Urothelium cell line (cell line): ENCODE data around the gene CUEDC1.
A peak's percentile ranks its signal among the peaks of the same experiment; 100 is the strongest.
"Not testable (repeated sequence)": the region's sequence is repeated elsewhere in the genome, so short reads cannot be mapped to it uniquely, and the experiment has no call there.

ENCODE experiments used
- DNase-seq: peaks from one replicate; pipeline ENCODE4 v3.0.0; 2011; ENCODE audit warnings: low spot score, mixed read lengths
- FAIRE-seq: peaks from 2 replicates; lab custom pipeline; 2011; peaks lifted over from hg19 to GRCh38; lab: Jason Lieb, UNC

Gene CUEDC1

DNA sequence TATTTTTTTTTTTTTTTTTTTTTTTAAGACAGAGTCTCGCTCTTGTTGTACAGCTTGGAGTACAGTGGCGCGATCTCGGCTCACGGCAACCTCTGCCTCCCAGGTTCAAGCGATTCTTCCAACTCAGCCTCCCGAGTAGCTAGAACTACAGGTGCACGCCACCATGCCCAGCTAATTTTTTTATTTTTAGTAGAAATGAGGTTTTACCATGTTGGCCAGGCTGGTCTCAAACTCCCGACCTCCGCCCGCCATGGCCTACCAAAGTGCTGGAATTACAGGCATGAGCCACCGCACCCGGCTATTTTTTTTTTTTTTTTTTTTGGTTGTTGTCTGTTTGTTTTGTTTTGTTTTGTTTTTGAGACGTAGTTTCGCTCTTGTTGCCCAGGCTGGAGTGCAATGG lies 3.2 kb upstream of the CUEDC1 start:
- DNase-seq, FAIRE-seq: not testable (repeated sequence)

DNA sequence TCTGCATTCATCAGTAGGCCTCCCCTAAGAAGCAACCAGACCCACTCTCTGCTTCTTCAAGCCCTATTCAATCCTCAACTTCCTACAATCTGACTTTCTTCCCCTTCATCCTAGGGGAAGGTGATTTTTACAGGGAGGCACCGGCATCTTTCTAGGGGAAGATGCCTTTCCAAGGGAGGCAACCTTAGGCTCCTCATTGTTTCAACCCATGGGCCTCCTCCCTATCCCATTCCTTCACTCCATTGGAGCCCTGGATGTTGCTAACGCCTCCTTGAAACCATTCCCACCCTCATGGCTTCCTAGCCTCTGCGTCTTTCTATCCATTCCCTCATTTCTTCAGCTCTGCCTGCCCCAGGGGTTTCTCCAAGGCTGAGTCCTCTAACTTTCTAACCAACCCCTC lies 2.7 kb upstream of the CUEDC1 start:
- no peak for FAIRE-seq

DNA sequence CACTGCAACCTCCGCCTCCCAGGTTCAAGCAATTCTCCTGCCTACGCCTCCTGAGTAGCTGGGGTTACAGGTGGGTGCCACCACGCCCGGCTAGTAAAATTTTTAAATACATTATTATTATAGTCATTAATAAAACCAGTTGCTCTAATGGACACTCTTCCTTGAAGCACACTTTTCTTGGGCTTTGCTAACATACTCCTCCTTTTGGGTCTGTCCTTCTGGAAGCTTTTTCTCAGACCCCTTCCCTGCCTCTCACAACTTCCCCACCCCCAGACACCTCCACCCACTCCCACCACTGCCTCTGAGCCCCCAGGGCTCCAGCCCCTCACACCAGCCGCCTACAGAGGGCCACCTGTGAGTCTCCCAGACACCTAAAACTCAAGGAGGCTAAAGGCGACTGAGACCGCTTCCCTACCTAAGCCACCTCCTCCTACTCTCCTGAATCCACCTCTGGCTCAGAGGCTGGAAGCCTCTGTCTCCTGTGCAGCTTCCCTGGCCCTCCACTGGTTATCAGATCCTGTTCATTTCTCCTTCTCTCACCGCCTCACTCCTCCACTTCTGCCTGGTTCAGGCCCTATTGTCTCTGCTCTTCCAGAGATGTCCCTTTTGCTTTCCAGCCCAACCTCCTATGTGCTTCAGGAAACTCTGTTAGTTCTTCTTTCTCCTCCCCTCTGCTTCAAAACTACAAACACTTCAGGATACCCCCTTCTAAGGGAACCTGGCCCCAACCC lies 2.1 kb upstream of the CUEDC1 start:
- DNase-seq (no peak), FAIRE-seq (no peak)

More for the DNA sequence above, 2.7 kb upstream of the CUEDC1 start:
- no peak for DNase-seq

DNA sequence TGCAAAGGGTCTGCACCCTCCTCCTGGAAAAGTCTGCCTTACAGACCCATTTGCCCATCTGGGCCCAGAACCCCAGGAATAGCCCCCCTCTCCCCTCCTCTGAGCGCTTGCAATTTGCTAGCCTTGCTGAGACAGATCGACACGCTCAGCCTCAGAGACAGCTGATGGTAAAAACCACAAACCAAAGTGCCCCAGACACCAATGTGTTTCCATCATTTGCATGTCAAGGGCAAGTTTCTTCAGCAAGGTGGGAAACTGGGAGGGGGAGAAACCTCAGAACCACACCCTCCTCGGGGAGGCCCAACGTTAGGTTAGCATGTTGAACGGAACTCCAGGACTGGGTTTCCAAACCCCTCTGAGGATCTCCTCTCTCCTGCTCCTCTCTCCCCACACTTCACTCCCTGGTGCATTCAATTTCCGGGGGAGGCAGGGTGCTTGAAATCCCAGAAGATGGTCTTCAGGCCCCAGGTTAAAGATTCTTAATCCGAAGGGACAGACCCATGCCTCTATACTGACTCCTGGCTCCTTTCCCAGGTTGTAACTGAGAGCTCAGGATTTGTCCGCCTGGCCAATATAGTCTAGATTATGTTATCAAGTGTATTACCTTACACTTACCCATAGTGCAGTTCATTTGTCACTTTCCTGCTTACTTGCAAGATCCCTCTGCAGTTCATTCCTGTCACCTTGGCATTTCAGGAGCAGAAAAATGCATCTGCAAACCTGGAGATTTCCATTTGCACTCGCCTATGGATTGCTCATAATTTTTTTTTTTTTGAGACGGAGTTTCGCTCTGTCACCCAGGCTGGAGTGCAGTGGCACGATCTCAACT lies 1.3 kb upstream of the CUEDC1 start:
- FAIRE-seq (no peak), DNase-seq (no peak)

DNA sequence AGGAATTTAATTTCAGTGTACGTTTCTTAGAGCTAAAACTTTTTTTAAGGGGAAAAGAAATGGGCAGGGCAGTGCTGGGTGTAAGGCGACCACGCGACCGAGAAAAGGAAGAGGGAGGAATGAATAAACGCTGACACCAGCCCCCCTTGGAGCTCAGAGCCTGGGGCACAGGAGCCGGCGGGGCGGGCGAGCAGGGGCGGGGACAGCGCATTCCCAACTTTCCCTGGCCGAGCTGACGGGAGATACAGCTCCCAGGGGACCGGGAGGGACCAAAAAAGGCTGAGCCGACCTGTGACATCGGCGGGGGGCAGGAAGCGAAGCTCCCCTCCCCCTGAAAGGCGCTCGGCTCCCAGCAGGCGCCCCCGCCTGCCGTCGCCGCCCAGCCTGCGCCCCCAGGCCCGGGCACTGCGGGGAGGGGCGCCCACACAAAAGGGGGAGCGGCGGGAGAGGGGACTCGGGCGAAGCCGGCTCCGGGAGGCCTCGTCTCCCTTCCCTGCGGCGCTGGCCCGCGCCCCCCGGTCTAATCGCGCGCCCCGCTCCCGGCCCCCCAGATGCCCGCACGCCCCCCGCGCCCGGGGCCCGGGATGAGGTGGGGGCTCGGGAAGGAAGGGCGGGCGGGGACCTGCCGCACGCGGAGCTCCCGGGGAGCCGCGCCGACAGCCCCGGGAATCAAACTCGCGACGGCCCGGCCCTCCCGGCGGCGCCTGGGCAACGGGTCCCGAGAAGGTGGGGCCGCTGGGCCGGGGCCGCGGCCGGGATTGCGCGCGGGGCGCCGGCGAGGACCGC lies 622 bp downstream of the CUEDC1 start:
- DNase-seq = peak; percentile 91
- peak; percentile 48 for FAIRE-seq

DNA sequence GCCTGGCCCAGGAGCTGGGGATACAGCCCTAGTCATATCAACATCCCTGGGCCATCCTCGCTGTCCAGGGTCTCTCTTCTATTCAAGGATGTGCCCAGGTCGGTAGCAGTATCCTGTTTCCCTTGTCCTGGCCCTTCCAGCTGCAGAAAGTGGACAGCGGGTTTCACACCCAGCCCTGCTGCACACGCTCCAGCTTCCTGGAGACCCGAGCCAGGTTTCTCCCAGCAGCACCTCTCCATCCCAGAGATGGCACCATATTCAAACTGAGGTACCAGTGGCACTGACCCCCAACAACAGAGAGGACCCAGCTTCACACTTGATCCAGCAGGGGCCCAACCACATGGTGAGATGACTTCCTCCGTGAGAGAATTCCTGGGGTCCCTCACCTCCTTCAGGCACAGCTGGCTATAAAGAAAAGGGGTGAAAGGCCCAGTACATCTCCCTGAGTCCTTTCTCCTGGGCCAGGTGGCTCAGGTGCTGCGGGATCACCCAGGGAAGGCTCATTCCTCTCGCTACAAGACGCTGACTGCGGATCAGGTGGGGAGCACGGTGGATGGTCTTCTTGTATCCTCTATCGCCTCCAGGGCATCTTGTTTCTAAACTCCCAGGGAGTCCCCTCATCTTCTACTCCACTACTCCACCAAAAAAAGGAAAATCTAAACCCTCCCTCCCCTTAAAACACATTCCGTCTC lies 1.4 kb downstream of the CUEDC1 start:
- FAIRE-seq = no peak
- DNase-seq = no peak

DNA sequence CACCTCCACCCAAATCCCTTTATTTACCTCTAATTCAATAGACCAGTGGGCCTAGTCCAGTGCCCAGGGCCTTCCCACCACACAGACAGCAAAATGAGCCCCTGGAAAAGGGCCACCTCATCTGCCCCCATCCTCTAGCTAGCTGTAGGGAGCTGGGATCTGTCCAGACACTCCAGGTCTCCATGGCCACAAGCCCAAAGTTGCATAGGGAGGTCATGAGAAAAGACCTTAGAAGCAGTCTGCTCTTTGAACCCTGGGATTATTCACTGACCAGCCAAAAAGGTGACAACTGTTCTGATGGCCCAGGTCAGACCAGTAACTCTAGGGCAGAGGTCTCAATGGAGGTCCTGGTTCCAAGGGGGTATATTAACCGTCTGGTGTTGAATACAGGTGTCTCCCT lies 2.0 kb downstream of the CUEDC1 start:
- DNase-seq (no peak), FAIRE-seq (no peak)

DNA sequence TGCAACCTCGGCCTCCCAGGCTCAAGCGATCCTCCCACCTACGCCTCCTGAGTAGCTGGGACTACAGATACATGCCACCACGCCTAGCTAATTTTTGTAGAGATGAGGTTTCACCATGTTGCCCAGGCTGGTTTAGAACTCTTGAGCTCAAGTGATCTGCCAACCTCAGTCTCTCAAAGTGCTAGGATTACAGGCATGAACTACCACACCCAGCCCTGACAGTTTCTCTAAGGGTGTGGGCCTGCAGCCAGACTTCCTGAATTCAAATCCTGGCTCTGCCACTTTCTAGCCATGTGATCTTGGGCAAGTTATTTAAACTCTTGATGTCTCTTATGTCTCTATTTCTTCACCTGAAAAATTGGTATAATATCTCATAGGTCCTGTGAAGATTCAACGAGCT lies 5.6 kb downstream of the CUEDC1 start:
- FAIRE-seq = no peak
- DNase-seq = no peak

DNA sequence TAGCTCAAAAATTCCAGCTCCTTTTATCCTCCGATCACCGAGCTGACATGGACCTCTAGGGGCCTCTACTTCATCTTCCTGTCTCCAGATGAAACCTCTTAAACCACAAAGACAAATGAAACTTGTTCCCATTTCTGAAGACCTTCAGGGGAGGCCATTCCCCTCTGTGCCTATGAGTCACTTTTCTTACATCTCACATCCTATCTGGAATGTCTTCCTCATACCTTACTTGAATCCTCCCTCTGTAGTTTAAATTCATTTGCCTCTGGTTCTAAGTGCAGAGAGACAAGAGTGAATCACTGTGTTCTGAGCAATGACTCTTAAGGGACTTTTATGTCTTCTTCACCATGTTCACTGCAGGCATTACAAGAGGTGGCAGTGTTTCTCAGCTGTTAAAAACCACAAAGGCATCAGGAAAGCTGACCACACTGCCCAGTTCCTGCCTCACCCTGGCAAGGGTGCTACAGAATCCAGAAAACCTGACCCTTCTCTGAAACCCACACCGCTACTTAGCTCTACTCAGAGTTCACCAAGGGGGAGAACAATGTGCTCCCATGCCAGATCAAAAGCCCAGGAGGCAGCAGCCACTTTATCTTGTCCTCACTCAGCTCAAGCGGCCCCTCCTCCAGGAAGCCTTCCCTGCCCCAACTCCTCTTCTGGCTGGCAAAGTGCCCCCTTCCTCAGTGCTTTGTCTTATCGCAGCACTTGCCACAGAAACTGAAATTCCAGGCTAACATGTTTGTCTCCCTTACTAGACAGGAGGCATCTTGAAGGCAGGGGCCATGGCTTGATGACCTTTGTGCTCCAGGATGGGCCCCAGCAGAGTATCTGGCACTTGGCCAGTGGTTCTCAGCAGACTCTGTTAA lies 6.4 kb downstream of the CUEDC1 start:
- DNase-seq (peak; percentile 96), FAIRE-seq (peak; percentile 83)

DNA sequence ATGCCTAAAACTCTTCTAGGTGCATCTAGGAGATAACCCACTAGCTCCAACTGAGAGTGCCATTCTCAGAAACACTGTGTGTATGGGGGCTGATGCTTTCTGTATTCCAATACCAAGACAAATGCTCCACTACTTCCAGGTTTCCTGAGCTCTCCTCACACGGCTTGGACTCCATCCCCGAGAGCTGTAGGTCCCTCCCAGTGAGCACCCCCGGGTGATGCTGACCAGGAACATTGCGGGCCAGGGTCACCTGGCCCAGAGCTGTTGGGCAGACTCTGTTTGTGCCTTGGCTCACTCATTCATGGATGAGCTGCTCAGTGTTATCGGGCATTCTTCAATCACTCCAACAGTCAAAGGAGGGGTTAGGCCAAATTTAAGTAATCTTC lies 7.0 kb downstream of the CUEDC1 start:
- peak; percentile 23 for FAIRE-seq
- DNase-seq = no peak

DNA sequence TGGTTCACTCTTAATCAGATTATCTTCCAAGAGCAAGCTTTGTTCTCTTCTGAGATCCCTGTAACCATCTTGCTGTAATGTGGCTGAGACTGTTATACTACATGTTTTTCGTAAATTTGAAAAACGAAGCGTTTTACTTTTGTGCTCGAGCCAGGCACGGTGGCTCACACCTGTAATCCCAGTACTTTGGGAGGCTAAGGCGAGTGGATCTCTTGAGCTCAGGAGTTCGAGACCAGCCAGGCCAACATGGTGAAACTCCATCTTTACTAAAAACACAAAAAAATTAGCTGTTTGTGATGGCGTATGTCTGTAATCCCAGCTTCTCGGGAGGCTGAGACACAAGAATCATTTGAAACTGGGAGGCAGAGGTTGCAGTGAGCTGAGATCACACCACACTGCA lies 7.8 kb downstream of the CUEDC1 start:
- FAIRE-seq (no peak), DNase-seq (no peak)

DNA sequence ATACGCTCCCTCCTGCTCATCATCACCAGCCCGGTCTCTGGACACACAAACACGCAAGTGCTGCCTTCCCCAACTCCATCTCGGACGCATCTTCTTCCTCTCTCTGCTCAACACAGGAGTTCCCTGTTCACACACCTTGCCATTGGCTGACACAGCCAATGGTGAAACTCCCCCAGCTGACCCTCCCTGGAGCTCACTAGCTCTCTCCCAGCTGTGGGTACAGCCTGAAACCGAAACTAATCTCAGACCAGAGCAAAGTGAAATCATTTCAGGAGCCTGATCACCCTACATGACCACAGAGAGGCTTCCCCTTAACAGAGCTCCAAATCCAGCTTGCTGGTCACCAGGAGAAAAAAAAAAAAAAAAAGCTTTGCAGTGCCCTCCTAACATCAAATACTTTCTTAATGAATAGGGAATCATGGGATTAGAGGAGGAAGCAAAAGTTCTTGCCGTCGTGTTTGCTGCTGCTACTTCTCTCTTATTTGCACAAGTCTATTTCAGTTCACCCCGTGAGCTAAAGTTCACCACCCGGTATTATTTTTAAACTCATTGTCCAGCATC lies 8.3 kb downstream of the CUEDC1 start:
- FAIRE-seq (no peak), DNase-seq (peak; percentile 52)

DNA sequence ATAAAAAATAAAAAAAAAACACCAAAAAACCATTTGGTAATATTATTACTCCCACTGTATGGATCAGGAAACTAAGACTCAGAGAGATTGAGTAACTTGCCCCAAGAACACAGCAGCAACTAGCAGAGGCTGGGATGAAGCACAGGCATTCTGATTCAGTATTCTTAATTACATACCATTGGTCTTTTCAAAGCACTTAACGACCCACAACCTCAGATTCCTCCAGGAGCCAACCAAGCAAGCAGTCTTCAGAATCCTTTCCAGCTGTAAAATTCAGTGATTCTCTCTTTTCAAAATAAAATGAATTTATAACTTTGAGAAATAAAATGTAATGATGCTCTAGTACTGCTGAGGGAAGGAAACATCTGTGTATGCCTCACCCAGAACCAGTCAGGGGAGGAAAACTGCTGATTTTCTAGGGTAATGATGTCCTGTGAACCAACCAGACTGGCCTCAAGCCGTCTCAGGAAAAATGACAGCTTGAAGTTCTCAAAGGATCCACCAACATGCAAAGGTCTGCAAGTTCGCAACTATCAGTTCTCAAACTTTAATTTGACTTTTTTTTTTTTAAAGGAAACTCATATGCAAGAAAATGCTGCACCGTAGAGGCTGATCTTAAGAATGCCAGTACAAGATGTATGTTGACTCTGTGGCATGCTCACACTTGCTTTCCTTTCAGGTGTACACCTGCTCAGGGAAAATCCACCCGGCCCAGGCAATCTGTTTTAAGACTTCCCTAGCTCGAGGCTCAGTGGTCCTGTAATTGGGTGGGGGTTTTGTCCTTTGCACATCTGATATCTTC lies 9.0 kb downstream of the CUEDC1 start:
- no peak for FAIRE-seq
- no peak for DNase-seq

DNA sequence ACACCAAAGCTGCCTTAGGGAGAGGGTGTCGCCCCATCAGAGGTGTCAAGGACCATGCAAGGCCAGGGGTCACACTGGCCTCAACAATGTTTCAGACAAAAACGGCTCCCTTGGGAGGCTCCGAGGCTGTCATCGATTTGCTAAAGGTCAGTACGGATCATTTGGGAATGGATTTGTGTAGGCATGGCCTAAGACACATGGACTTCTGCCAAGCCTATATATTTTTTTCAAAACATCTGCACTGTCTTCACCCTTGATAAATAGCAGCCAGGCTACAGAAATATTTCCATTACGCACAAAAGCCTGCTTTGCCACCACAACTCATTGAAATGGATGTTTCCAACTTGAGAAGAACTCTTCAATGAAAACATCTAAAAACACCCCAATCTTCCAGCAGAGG lies 10.3 kb downstream of the CUEDC1 start:
- no peak for DNase-seq
- no peak for FAIRE-seq

DNA sequence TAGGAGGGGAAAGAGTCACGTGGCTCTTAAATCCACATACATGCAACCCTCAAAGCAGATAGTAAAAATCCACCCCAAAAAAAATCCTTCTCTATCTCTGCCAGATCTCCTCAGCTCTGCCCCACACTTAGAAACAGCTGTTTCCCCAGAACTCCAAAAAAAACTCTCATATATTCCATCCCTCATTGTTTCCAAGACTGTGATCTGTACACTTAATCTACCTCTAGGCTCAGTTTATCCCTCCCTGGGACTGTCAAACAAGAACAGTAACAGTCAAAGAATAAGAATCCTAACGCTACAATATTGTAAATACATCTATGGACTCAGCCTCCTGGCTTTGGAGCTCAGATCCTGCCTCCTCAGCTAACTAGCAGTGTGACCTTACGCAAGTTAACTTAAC lies 11.6 kb downstream of the CUEDC1 start:
- DNase-seq (no peak), FAIRE-seq (no peak)

DNA sequence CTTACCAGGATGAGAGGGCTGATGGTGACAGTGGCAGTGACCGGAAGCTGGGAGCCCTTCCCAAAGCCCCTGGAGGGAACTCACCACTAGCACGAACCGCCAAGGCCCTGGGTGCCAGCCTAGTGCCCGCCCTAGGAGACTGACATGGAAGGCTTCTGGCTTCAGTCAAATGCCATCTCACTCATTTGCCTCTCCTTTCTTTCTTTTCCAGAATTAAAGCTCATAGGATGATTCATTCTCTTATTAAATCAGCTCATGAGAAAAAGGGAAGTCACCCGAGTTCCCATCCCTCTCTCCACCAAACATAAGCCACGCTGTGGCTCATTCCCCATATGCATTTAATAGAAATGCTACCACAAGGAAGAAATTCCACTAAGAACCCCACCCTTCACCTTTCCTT lies 12.1 kb downstream of the CUEDC1 start:
- FAIRE-seq = no peak
- DNase-seq = no peak

DNA sequence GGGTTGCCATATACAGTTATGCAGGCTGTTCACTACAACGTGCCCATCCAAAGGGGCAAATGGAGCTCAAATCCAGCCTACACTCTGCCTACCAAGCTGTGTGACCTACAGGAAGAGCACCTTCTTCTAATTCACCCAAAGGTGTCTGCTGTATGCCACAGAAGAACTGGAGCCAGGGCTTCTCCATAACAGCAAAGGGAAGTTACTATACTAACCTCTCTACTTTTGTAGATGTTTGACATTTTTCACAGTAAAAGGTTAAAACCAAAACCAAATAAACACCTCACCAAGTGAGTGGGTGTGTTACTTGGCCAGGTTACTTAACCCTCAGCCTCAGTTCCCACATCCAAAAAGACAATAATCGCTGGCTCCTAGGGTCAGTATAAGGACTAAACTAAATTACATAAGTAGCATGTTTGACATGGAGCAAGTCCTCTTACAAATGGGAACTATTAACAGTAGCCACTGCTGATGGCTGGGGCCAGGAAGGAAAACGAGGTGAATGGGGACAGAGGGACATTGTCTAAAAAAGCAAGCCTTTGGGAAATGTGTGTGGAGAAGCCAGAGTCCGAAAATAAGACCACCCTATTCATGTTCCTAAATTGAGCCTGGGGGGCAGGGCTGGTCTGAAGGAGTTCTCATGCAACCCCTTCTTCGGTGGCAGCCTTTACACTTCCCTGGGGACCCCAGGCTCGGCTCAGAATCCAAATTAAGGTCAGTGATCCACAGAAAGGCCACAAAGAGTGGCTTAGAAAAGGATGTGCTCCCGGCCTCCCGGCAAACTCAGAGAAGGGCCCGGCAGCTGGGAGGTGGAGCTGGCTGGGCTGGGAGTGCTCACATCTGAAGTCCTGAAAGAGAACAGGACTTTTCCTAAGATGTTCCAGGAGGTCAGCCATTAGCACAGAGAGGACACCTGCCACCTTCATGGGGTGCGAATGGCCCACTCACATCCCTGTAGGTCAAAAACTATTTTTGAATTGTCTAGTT lies 13.5 kb downstream of the CUEDC1 start:
- FAIRE-seq (no peak), DNase-seq (no peak)
